ENCODE results near the gene IL18.
"Not testable (repeated sequence)": the region's sequence is repeated elsewhere in the genome, so short reads cannot be mapped to it uniquely, and the experiment has no call there.

IL18 gene

DNA sequence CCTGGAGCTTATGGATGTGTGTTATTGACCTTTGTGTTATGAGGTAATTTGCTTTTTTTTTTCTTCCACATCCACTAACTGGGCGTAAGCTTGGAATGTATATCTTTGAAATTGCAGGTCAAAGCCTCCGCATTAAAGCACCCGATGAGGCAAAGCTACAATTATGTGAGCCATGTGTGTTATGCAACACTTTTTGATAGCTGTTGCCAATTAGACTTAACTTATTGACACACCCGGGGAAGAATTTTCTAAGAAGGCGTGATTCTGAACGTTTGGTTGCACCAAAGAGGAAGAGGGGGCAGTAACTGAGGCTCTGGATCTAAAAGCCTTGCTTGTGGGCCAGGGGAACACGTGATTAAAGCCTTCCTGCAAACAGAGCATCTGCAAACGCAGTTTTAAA, 2.7 kb upstream of the IL18 start:
- DNase-seq, result no peak

DNA sequence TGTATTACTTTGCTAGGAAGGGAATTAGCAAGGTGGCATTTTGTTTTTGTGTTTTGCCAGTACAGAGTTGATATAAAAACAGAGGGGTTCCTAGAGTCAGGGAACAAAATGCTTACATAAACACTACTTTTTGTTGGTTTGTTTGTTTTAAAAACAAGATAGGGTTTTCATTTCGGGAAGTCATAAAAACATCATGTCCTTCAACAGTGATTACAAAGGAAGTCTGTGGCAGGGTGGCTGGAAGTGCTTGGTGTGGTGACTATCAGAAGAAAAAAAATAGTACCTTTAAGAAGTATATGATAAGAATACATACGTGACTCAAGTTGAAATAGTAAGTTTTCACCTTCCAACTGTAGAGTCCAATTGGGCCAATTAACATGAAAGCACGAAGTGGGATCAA, 1.2 kb upstream of the IL18 start:
- no peak for DNase-seq

- DNase-seq, result no peak
These were observed 940 bp downstream of the IL18 start for GRCh38 chr11:112162761-112163546.

GRCh38 chr11:112162200-112162599, 1.7 kb downstream of the IL18 start:
- DNase-seq, result not testable (repeated sequence)

GRCh38 chr11:112161012-112161411, 2.9 kb downstream of the IL18 start:
- no peak for DNase-seq

DNA sequence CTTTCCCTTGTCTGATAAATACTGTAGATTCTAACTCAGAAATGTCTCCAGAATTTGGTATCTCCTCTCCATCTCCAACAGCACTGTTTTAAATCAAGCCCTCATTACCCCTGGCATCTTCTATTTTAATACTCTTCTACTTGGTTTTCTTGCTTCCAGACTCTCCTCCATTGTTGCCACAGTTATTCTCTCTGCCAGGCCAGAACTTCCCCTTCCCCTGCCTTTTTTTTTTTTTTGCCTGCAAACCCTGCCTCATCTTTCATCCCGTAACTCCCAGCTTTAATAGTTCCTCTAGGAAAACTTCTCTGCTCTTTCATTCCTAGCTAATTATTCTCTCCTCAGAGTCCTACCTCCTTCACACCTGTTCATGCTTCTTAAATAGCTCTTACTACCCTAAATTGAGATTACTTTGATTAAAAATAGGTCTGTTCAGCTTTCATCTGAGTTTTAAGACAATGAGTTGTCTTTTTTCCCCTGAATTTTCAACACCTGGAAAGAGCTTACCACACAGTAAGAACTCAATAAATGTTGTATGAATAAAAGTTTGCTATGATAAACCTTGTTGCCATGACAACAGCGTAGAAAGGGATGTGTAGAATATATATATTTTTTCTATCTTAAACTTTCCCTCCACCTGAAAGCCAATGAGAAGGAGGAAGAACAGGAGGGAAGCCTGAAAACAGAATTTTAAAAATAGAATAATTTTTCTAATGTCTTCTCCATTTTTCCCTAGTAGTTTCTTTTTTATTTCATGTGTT, 3.6 kb downstream of the IL18 start:
- DNase-seq, result no peak

GRCh38 chr11:112159098-112160065, 4.5 kb downstream of the IL18 start:
- DNase-seq, result no peak

DNA sequence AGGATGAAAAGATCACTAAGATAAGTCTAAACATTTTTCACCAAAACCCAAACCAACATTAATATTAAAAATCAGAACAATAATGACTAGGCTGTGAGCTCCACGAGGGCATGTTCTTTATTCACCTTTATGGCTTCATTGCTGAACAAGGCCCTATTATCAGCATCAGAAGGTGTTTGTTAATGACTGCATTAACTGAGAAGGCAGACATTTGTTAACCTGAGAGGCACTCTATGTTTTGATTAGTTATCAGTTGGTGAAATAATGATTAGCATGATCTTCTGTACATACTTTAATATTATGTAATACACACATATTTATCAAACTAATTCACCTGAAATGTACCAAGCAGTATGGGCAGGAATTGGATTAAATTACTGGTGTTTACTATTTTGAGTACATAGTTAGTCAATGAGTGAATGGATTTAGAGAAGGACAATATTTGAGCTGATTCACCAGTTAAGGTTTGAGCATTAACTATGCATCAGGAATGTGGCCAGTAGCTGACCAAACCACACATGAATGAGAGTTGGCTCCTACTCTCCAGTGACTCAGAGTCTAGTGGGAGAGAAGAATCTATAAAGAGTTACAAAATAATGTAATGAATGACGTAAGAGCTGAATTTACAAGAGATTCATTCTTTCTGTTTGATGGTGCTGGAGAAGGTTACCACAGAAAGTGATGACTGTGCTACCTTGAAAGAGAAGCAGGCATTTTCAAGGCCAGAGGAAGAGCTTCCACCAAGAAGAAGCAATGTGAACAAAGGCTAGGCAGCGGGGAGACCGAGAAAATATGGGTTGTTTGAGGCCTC, 6.7 kb downstream of the IL18 start:
- DNase-seq, result no peak

- no peak for DNase-seq
These were observed 7.5 kb downstream of the IL18 start for GRCh38 chr11:112156153-112156955.

- no peak for DNase-seq
These were observed 13.4 kb downstream of the IL18 start for GRCh38 chr11:112150517-112150916.

- no peak for DNase-seq
These were observed 20.3 kb downstream of the IL18 start for GRCh38 chr11:112143597-112143996.

- DNase-seq, result no peak
These were observed 29.4 kb downstream of the IL18 start for GRCh38 chr11:112134473-112134872.

- no peak for DNase-seq
These were observed 31.2 kb downstream of the IL18 start for GRCh38 chr11:112132737-112133136.

DNA sequence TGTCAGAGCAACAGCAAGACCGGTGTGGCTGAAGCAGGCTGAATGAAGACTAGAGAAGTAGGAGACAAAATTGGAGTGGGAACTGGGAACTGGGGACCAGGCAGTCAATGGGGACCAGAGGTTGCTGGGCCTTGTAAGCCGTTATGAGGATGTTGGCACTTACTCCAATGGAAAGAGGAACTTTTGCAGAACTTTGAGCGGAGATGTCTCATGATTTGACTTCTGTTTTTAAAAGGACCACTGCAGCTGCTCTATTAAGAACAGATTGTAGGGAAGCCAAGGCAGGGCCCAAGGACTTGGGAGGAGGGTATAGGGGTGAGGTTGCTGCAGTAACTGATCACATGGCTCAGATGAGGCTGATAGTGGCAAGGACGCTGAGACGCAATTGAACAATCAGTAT, 34.2 kb downstream of the IL18 start:
- DNase-seq, result no peak

GRCh38 chr11:112128483-112129121, 35.3 kb downstream of the IL18 start:
- no peak for DNase-seq

DNA sequence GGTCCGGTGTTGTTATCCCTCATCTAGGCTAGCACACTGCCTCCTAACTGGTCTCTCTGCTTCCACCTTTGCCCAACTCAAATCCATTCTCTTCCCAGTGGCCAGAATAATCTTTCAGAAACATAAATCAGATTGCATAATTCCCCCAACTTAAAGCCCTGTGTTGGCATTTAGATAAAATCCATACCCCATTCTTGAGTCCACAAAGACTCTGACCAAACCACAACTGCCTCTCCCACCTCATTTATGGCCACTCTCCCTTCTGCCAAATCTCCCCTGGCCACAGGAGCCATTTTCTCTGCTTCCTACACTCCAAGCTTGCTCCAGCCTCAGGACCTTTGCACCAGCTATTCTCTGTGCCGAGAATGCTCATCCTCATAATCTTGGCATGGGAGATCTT, 36.8 kb downstream of the IL18 start:
- no peak for DNase-seq

DNA sequence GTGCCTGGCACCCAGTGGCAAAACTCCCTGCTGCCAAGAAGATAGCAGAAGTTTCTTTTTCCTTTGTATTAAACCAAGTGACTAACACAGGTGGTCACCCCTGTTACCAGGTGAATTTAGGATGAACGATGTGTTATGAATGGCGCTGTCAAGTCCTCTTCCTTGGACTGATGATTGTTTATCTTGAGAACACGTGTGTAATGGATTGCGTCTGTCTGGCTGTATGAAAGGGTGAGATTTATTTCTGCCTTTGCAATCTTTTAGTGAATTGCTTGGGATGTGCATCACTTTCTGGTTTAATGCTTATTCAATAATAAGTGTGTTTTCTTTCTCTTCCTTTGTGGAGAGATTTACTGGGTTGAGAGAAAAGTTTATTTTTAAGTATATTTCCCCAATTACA, 40.8 kb downstream of the IL18 start:
- DNase-seq, result no peak

- no peak for DNase-seq
These were observed 41.8 kb downstream of the IL18 start for GRCh38 chr11:112121981-112122615.

GRCh38 chr11:112118176-112118575, 45.7 kb downstream of the IL18 start:
- no peak for DNase-seq

- no peak for DNase-seq
These were observed 48.5 kb downstream of the IL18 start for GRCh38 chr11:112115386-112115785.
